Activated CD8-positive, alpha-beta T cell treated with anti-CD3 and anti-CD28 coated beads, Interleukin-2, amount 10 ng/mL, durations not matched to agents 7 days and 5 days (primary cell): ENCODE measurements around the gene SLIT3. TPM values are rescaled to one million over a fixed set of nuclear protein-coding genes. Genes with fewer than 3 reads are reported as not detected.

Experiments
- ATAC-seq: fragments of 150-1000 bp; cut with Tn5 transposase; one replicate; pipeline ENCODE4 v1.10.0; 2021; ENCODE audit warnings: moderate library complexity
- CTCF ChIA-PET: fragments of 350-600 bp; sonication (Branson Sonifier 250); formaldehyde crosslinking; loops from one replicate; lab custom pipeline; 2021; ENCODE audit warnings: antibody characterized with exemption; lab: Charles Lee
- POLR2A ChIA-PET: fragments of 350-600 bp; sonication (Branson Sonifier 250); formaldehyde crosslinking; loops from one replicate; lab custom pipeline; 2021; ENCODE audit warnings: antibody characterized with exemption; lab: Charles Lee
- DNase-seq: peaks from one replicate; pipeline ENCODE4 v3.0.0-alpha.2; 2020
- H3K27ac Mint-ChIP-seq: one replicate; pipeline ENCODE4 v1.8.0; 2021; ENCODE audit warnings: mild to moderate bottlenecking, mixed read lengths
- H3K27me3 Mint-ChIP-seq: one replicate; pipeline ENCODE4 v1.8.0; 2021; ENCODE audit warnings: low read depth, mixed read lengths
- H3K36me3 Mint-ChIP-seq: one replicate; pipeline ENCODE4 v1.8.0; 2021; ENCODE audit warnings: low read depth, mixed read lengths
- H3K4me1 Mint-ChIP-seq: one replicate; pipeline ENCODE4 v1.8.0; 2021; ENCODE audit warnings: low read depth, mixed read lengths
- H3K4me3 Mint-ChIP-seq: one replicate; pipeline ENCODE4 v1.8.0; 2021; ENCODE audit warnings: mild to moderate bottlenecking, mixed read lengths
- H3K9me3 Mint-ChIP-seq: one replicate; pipeline ENCODE4 v1.8.0; 2022; ENCODE audit warnings: mixed read lengths; ENCODE audit not compliant: insufficient read depth
- total RNA-seq, 2 experiments: library from RNA; stranded (reverse); gene quantifications; one replicate each; pipeline ENCODE4 v1.2.3, GENCODE V29; 2021

The SLIT3 gene
- total RNA-seq, 2 experiments from 2014 or later, result not detected

DNA sequence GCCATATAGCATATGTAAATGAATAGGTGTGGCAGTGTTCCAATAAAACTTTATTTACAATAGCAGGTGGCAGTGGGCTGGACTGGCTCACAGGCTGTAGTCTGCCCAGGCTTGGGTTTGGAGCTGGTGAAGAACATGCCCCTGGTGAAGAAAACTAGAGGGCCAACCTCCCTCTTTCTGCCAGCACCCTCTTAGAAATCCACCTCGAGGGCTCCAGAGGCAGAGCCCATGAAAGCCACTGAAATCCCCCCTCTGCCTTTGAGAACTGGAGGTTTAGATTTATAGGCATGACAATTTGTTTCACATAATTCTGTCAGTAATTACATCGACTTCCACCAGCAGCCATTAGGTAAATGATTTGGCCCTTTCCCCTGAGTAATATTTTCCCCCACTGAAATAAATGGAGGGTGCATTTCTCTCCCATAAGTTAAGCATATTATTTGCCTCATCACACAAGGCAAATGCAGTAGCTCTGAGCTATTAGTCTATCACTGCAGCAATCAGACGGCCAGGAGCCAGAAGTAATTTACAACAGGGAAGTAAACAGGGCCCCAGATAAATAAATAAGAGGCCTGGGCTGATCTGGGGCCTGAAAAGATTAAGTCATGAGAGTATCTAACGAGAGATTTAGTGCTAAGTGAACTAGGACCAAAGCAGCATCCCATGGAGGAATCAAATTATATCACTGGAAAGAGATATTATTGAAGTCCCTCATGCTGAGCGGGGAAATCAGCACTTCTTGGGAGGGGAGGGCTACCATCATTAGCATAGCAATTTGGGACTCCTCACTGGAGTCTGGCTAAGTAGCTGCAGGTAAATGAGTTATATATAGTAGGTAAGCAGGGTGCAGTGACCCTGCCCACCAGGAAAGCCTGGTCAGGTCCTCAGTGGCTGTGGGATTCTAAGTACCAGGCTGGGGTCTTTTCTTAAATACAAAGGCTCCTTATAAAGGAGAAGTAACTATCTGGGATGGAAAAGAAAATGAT is 123.9 kb downstream of the SLIT3 start:
- Mint-ChIP-seq H3K27me3 (no peaks in the 10 kb centered on the region), H3K9me3 (no peaks in the 10 kb centered on the region), H3K36me3 (no peaks in the 10 kb centered on the region), H3K4me3 (no peak overlapping the region), H3K4me1 (no peaks in the 10 kb centered on the region), H3K27ac (no peak overlapping the region)
- ChIA-PET POLR2A (no interaction called here), CTCF (no interaction called here)
- DNase-seq, result no peak
- no peak for ATAC-seq

DNA sequence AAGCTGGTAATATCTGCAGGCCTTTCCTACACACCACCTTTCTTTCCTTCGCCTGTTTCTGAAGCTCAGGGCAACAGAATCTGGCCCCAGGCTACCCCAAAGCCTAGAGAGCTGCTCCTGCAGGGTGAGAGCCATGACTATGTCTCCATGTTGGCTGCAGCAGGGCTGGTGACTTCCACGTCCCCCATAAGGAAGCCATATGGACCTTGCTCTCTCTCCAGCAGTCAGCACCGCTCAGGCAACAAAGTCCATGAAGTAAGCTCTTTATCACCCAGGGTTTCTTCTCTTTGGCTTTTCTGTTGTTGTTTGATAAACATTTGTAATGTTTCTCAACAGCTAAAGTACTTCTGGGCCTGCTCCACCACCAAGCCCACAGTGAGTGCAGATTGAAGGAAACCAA is 125.2 kb downstream of the SLIT3 start:
- no peak overlapping the region for H3K4me3 Mint-ChIP-seq
- no peak for DNase-seq
- ATAC-seq, result no peak
- POLR2A ChIA-PET, result no interaction called here
- no peaks in the 10 kb centered on the region for H3K36me3 Mint-ChIP-seq
- H3K27ac Mint-ChIP-seq, result no peak overlapping the region
- H3K27me3 Mint-ChIP-seq, result no peaks in the 10 kb centered on the region
- H3K9me3 Mint-ChIP-seq, result no peaks in the 10 kb centered on the region
- H3K4me1 Mint-ChIP-seq, result no peaks in the 10 kb centered on the region
- CTCF ChIA-PET, result no interaction called here

DNA sequence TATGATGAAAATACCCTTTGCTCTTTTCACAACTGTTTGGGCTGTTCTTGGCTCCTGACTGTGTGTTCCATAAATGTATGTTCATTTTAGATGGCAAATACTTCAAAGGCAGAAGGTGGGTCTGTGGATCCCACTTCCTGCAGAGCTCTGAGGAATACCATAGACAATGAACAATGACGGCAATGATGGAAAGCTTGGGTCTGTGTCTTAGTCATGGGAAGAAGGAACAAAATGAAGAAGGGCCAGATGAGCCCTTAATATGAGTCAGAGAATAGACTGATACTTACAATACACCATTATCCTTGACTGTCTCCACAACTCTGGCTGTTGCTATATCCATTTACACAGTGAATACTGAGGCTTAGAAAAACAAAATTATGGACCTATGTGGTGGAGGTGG is 126.0 kb downstream of the SLIT3 start:
- Mint-ChIP-seq H3K4me3 (no peak overlapping the region), H3K27ac (no peak overlapping the region), H3K4me1 (no peaks in the 10 kb centered on the region), H3K27me3 (no peaks in the 10 kb centered on the region), H3K9me3 (no peaks in the 10 kb centered on the region), H3K36me3 (no peaks in the 10 kb centered on the region)
- no peak for DNase-seq
- ATAC-seq, result no peak
- ChIA-PET CTCF (no interaction called here), POLR2A (no interaction called here)

DNA sequence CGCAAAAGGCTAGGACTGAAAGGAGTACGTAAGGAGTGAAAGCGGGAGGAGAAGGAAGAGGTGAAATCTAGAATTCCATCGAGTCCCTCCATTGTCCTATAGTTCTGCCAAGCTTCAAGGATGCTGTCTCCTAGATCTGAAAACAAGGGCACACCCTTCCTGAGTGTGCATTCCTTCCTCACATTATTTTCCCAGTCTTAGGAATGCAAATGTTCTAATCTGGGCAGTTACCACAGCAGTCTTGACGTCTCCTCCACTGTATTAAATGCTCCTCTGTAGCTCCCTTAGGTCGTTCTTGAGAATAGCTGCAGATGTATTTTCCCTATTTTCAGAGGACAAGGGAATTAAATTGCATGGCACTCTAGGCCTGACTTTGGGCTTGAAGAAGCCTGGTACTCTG is 127.6 kb downstream of the SLIT3 start:
- DNase-seq (no peak), ATAC-seq (no peak)
- no peaks in the 10 kb centered on the region for H3K36me3 Mint-ChIP-seq
- H3K4me1 Mint-ChIP-seq, result no peaks in the 10 kb centered on the region
- ChIA-PET POLR2A (no interaction called here), CTCF (no interaction called here)
- H3K27ac Mint-ChIP-seq, result no peak overlapping the region
- no peaks in the 10 kb centered on the region for H3K27me3 Mint-ChIP-seq
- H3K4me3 Mint-ChIP-seq, result no peak overlapping the region
- H3K9me3 Mint-ChIP-seq, result no peaks in the 10 kb centered on the region

DNA sequence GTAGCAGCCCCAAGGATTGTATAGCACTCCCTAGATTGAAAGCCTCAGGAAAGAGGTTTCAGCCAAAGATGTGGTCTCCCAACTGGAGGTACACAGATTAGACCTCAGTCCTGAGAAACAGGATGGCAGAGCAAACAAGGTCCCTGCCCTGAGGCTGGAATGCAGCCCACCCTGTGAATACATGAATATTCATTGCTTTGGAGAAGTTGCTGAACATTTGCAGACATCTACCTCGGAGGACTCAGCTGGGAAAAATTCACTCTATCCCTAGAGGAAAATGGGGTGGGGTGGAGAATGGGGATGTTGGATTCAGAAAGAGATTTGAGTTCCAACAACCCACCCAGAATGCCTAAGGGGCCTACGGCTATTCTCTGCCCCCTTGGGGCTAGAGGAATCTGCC is 129.4 kb downstream of the SLIT3 start:
- no peaks in the 10 kb centered on the region for H3K27me3 Mint-ChIP-seq
- H3K27ac Mint-ChIP-seq, result no peak overlapping the region
- CTCF ChIA-PET, result no interaction called here
- H3K4me3 Mint-ChIP-seq, result no peak overlapping the region
- no peaks in the 10 kb centered on the region for H3K9me3 Mint-ChIP-seq
- H3K4me1 Mint-ChIP-seq, result no peaks in the 10 kb centered on the region
- no peak for ATAC-seq
- no peak for DNase-seq
- POLR2A ChIA-PET, result no interaction called here
- no peaks in the 10 kb centered on the region for H3K36me3 Mint-ChIP-seq

DNA sequence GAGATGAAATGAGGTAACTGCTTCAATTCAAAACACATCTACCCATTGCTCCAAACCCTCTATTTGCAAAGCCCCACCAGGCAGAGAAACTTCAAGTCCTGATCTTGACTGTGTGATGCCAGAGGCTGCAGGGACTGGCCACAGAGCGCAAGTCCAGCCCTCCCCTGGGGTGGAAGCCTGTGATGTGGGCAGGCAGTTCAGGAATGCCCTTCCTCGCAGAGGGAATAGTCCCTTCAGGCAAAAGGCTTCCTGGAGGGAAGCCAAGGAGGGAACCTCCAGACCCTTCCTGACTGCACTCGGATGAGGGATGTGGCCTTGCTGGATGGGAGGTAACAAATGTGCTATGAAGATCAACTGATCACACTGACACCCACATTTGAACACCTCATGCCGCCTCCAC is 131.2 kb downstream of the SLIT3 start:
- no peaks in the 10 kb centered on the region for H3K4me1 Mint-ChIP-seq
- POLR2A ChIA-PET, result no interaction called here

DNA sequence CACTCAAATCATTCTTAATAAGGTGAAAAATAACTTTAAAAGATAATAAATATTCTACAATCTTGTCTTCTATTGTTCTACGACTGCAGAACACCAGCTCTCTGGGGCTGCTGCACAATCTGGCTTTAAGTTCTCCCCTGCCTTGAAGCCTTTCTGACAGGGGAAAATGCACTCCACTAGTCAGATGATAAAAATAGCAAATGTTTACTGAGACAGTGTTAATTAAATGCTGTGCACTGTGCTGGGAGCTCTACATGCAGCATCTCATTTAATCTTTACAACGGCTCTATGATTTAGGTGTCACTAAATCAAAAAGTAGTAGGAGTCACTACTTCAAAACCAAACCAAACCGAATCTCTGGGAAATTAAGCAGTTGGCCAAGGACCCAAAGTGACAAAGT is 132.7 kb downstream of the SLIT3 start:
- Mint-ChIP-seq H3K27me3 (no peaks in the 10 kb centered on the region), H3K9me3 (no peaks in the 10 kb centered on the region), H3K27ac (no peak overlapping the region), H3K36me3 (no peaks in the 10 kb centered on the region), H3K4me1 (no peaks in the 10 kb centered on the region), H3K4me3 (no peak overlapping the region)
- ChIA-PET POLR2A (no interaction called here), CTCF (no interaction called here)
- no peak for DNase-seq
- ATAC-seq, result no peak

More for the DNA sequence above, 131.2 kb downstream of the SLIT3 start:
- Mint-ChIP-seq H3K36me3 (no peaks in the 10 kb centered on the region), H3K27ac (no peak overlapping the region), H3K9me3 (no peaks in the 10 kb centered on the region), H3K27me3 (no peaks in the 10 kb centered on the region), H3K4me3 (no peak overlapping the region)
- CTCF ChIA-PET, result no interaction called here
- DNase-seq, result no peak
- no peak for ATAC-seq

DNA sequence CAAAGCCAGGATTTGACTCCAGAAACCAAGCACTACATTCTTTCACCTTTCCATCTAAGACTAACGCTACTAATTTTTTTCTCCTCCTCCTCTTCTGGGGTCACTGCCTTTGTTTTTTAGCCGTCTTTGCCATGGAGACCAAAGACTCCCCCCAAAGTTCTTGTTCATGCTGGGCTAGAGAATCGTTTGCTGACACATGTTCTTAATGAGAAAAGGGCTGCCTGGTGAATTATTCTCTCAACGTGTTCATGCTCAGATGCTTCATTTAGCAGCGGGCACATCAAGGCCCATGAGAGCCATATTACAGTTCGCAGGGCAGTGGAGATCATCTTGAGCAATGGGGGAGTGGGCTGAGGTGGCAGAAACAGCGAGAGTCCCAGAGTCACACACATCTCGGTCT is 134.9 kb downstream of the SLIT3 start:
- Mint-ChIP-seq H3K9me3 (peaks cover 5% of the 10 kb centered on the region), H3K27me3 (no peaks in the 10 kb centered on the region), H3K4me1 (no peaks in the 10 kb centered on the region), H3K36me3 (no peaks in the 10 kb centered on the region), H3K27ac (no peak overlapping the region), H3K4me3 (no peak overlapping the region)
- ATAC-seq, result no peak
- DNase-seq, result no peak
- ChIA-PET POLR2A (no interaction called here), CTCF (no interaction called here)

DNA sequence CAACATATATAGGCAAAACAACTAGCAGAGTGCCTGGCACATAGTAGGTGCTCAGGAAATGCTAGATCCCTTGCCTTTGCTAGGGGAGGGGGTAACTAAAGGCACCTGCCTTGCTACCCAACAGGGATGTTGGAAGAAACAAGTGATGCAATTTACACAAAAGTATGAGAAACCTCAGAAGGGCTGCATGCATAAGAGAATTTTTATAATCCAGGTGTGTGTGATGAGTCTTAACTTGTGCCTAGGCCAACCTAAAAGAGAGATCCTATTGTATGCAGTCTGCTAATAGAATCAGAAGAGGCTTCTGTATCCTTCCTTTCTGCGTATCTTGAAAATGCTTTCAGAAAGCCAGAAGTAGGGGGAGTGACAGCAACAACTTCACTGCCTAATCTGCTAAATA is 135.9 kb downstream of the SLIT3 start:
- Mint-ChIP-seq H3K4me1 (no peaks in the 10 kb centered on the region), H3K27me3 (no peaks in the 10 kb centered on the region), H3K36me3 (no peaks in the 10 kb centered on the region), H3K4me3 (no peak overlapping the region), H3K9me3 (peaks cover 5% of the 10 kb centered on the region), H3K27ac (no peak overlapping the region)
- ATAC-seq (no peak), DNase-seq (no peak)
- CTCF ChIA-PET, result no interaction called here
- POLR2A ChIA-PET, result no interaction called here

DNA sequence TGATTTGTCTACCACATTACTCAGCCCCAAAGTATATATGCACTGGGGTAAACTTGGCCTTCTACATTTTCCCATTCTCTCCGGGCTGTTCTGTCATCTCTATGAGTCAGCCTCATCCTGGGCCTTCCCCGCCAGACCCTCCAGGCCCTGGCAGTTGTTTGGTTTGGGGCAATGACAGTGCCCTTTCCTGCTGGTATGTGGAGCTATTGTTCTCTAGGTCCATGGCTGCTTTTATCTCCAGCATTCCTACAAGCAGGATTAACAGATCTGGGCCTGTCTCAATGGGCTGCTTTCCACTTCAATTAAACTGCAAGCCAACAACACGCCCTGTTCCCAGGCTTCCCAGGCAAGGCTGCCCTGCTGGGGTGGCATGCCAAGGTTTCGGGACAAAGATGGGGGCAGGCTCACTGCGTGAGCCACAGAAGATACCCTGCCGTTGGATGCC is 136.4 kb downstream of the SLIT3 start:
- H3K9me3 Mint-ChIP-seq, result peaks cover 10% of the 10 kb centered on the region
- no peaks in the 10 kb centered on the region for H3K36me3 Mint-ChIP-seq
- ChIA-PET POLR2A (no interaction called here), CTCF (no interaction called here)
- no peaks in the 10 kb centered on the region for H3K27me3 Mint-ChIP-seq
- H3K4me1 Mint-ChIP-seq, result no peaks in the 10 kb centered on the region
- no peak overlapping the region for H3K27ac Mint-ChIP-seq
- DNase-seq, result no peak
- H3K4me3 Mint-ChIP-seq, result no peak overlapping the region
- no peak for ATAC-seq

DNA sequence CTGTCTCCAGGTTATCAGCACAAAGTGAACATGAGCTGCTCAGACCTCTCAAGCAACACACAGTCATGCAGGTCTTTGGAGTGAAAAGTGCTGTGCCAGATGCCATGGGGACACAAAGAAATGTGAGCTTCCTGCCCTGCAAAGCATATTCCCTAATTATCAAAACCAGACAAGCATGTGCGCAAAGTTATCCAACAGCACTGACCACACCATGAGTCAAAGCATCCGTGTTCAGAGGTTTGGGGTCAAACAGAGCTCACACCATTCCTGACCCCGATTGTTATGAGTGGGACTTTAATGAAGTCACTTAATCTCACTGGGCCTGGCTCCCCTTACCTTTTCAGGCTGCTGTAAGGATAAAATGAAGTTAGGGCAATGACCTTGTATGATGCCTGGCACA is 138.5 kb downstream of the SLIT3 start:
- Mint-ChIP-seq H3K27me3 (no peaks in the 10 kb centered on the region), H3K36me3 (no peaks in the 10 kb centered on the region), H3K9me3 (peaks cover 14% of the 10 kb centered on the region), H3K4me3 (no peak overlapping the region), H3K4me1 (no peaks in the 10 kb centered on the region), H3K27ac (no peak overlapping the region)
- ATAC-seq, result no peak
- CTCF ChIA-PET, result no interaction called here
- POLR2A ChIA-PET, result no interaction called here
- DNase-seq, result no peak

DNA sequence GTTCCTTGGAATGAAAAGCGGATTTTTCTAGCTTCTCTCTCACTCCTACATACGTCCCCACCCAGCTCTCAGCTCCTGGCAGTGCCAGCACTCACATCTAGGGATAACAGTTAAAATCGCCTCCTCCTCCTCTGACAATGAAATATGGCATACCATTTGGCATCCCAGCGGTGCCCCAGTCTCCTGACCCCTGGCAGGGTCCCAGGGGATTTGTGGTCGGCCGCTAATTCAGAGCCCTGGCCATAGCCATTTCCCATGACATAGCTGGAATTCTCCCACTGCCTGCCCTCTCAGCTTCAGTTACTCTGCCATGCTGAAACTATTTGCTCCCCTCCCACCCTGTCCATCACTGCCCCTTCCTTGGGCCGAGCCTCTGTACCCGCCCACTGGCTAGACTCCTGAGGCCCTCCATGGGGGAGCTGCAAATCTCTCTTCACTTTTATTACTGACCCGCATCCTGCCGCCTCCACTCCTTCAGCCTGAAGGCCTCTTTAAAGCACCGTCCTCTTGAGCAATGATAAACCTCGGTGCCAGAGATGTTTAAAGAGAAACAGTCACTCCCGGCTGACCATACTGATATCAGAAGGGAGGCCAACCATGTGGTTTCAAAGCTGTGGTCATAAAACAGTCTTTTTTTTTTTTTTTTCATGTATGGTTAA is 139.8 kb downstream of the SLIT3 start:
- ChIA-PET POLR2A (no interaction called here), CTCF (no interaction called here)
- H3K4me3 Mint-ChIP-seq, result no peak overlapping the region
- no peak overlapping the region for H3K27ac Mint-ChIP-seq
- H3K27me3 Mint-ChIP-seq, result no peaks in the 10 kb centered on the region
- H3K36me3 Mint-ChIP-seq, result no peaks in the 10 kb centered on the region
- no peak for ATAC-seq
- peaks cover 14% of the 10 kb centered on the region for H3K9me3 Mint-ChIP-seq
- DNase-seq, result no peak
- H3K4me1 Mint-ChIP-seq, result no peaks in the 10 kb centered on the region
